ENCODE data around the gene CDC14B. TPM values are rescaled to one million over a fixed set of nuclear protein-coding genes. Genes with fewer than 3 reads are reported as not detected.
A peak's percentile ranks its signal among the peaks of the same experiment; 100 is the strongest.

Gene CDC14B
- total RNA-seq, 1 experiment from 2014 or later: 5.2 TPM

DNA sequence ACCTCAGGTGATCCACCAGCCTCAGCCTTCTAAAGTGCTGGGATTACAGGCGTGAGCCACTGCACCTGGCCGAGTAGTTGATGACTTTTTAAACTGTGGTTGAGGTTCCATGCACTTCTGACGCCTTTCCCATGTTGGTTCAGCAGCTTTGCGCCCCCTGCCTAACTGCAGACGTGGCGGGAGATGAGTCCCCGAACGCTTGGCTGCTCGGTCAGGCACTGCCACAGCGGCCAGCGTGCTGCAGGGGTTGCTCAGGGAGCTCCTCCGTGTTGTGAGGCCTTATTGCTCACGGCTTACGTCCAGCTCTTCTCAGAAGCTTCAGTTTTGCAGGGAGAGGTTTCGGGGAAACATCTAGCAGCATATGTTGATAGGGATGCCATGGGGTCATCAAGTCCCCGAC is 134.4 kb downstream of the CDC14B start:
- no peaks in the 10 kb centered on the region for H3K27me3 ChIP-seq (replicated peaks; ENCODE audit: insufficient read depth, low read depth, low read length, poor library complexity)
- H3K27ac ChIP-seq (ENCODE audit: low read depth, low read length, poor library complexity, severe bottlenecking): no peak overlapping the region
- POLR2A ChIA-PET (ENCODE audit: low non-redundant PET): no interaction called here
- H3K9me3 ChIP-seq (ENCODE audit: low read depth, low read length, poor library complexity, severe bottlenecking): no peaks in the 10 kb centered on the region
- H3K4me1 ChIP-seq (ENCODE audit: insufficient read depth, low read length, poor library complexity, severe bottlenecking): peaks cover 16% of the 10 kb centered on the region
- CTCF ChIA-PET: no interaction called here
- intact Hi-C loops (cut with micrococcal nuclease; ENCODE audit: unreplicated experiment): no loop called here
- H3K36me3 ChIP-seq (ENCODE audit: insufficient read depth, low read length, poor library complexity, severe bottlenecking): peaks cover 7% of the 10 kb centered on the region
- TF ChIP-seq, protein P1, sequence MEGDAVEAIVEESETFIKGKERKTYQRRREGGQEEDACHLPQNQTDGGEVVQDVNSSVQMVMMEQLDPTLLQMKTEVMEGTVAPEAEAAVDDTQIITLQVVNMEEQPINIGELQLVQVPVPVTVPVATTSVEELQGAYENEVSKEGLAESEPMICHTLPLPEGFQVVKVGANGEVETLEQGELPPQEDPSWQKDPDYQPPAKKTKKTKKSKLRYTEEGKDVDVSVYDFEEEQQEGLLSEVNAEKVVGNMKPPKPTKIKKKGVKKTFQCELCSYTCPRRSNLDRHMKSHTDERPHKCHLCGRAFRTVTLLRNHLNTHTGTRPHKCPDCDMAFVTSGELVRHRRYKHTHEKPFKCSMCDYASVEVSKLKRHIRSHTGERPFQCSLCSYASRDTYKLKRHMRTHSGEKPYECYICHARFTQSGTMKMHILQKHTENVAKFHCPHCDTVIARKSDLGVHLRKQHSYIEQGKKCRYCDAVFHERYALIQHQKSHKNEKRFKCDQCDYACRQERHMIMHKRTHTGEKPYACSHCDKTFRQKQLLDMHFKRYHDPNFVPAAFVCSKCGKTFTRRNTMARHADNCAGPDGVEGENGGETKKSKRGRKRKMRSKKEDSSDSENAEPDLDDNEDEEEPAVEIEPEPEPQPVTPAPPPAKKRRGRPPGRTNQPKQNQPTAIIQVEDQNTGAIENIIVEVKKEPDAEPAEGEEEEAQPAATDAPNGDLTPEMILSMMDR (conservative IDR thresholded peaks at IDR 0.05; ENCODE audit: low read depth, low read length): no peak
- TF ChIP-seq EZH2 (IDR thresholded peaks at IDR 0.05; ENCODE audit: borderline replicate concordance, low read depth, low read length, poor library complexity, severe bottlenecking): no peak
- BruUV-seq (replicated peaks): no TSS peak
- DNase-seq (ENCODE audit: low spot score): no peak
- no peak overlapping the region for H3K4me3 ChIP-seq (ENCODE audit: low read depth, low read length, poor library complexity, severe bottlenecking)

DNA sequence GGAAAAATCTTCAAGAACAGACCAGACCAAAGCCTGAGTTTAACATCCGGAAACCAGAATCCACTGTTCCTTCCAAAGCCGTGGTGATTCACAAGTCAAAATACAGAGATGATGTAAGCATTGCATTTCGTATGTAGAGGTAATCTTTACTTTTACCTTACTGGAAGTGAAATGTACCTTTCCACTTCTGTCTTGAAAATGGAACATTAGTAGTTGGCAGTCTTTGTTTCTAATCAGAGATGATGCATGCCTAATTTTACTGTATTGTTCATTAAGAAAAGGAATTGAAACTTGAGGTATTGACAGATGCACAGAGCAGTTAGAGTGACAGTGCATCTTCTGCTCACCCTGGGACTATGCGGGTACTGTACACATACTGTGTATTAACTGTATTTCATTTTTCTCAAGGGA is 135.1 kb downstream of the CDC14B start:
- peak; percentile 52 for DNase-seq (ENCODE audit: low spot score)
- H3K9me3 ChIP-seq (ENCODE audit: low read depth, low read length, poor library complexity, severe bottlenecking): no peaks in the 10 kb centered on the region
- peaks cover 16% of the 10 kb centered on the region for H3K4me1 ChIP-seq (ENCODE audit: insufficient read depth, low read length, poor library complexity, severe bottlenecking)
- POLR2A ChIA-PET (ENCODE audit: low non-redundant PET): no interaction called here
- CTCF ChIA-PET: no interaction called here
- no peak overlapping the region for H3K4me3 ChIP-seq (ENCODE audit: low read depth, low read length, poor library complexity, severe bottlenecking)
- H3K27ac ChIP-seq (ENCODE audit: low read depth, low read length, poor library complexity, severe bottlenecking): peak overlapping the region; percentile 51
- intact Hi-C loops (cut with micrococcal nuclease; ENCODE audit: unreplicated experiment): no loop called here
- no peaks in the 10 kb centered on the region for H3K27me3 ChIP-seq (replicated peaks; ENCODE audit: insufficient read depth, low read depth, low read length, poor library complexity)
- TF ChIP-seq, protein P1 (conservative IDR thresholded peaks at IDR 0.05; ENCODE audit: low read depth, low read length): no peak
- no peak for TF ChIP-seq EZH2 (IDR thresholded peaks at IDR 0.05; ENCODE audit: borderline replicate concordance, low read depth, low read length, poor library complexity, severe bottlenecking)
- H3K36me3 ChIP-seq (ENCODE audit: insufficient read depth, low read length, poor library complexity, severe bottlenecking): peaks cover 7% of the 10 kb centered on the region
- BruUV-seq (replicated peaks): no TSS peak

DNA sequence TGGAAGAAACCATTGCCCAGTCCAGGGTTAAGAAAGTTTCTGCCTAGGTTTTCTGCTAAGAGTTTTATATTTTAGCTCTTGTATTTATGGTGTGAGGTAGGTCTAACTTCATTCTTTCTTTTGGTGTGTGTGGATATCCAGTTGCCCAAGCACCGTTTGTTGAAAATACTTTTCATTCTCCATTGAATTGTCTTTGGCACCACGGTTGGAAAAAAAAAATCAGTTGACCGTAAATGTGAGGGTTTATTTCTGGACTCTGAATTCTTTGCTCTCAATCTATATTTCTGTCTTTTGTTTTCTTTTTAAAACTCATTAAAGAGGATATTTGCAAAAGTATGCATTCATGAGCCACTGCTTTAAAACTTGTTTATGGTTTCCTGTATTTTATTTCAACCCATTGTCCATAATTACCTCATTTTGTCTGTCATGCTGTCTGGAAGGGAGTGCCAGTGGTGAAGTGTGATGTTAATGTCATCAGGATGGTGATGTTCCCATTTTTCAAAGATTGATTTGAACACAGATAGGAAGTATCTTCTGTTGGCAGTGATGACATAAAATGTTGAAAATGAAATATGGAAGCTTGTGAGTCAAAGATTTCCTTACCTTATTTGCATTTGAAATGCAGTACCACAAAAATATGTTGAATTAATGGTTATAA is 135.8 kb downstream of the CDC14B start:
- no TSS peak for BruUV-seq (replicated peaks)
- TF ChIP-seq, protein P1 (conservative IDR thresholded peaks at IDR 0.05; ENCODE audit: low read depth, low read length): no peak
- no peak for TF ChIP-seq EZH2 (IDR thresholded peaks at IDR 0.05; ENCODE audit: borderline replicate concordance, low read depth, low read length, poor library complexity, severe bottlenecking)

More for the DNA sequence above, 135.8 kb downstream of the CDC14B start:
- intact Hi-C loops (cut with micrococcal nuclease; ENCODE audit: unreplicated experiment): no loop called here
- peaks cover 20% of the 10 kb centered on the region for H3K4me1 ChIP-seq (ENCODE audit: insufficient read depth, low read length, poor library complexity, severe bottlenecking)
- ChIA-PET CTCF (no interaction called here), POLR2A (ENCODE audit: low non-redundant PET) (no interaction called here)
- H3K4me3 ChIP-seq (ENCODE audit: low read depth, low read length, poor library complexity, severe bottlenecking): no peak overlapping the region
- peak overlapping the region; percentile 51 for H3K27ac ChIP-seq (ENCODE audit: low read depth, low read length, poor library complexity, severe bottlenecking)
- DNase-seq (ENCODE audit: low spot score): peak; percentile 82
- peaks cover 7% of the 10 kb centered on the region for H3K36me3 ChIP-seq (ENCODE audit: insufficient read depth, low read length, poor library complexity, severe bottlenecking)
- no peaks in the 10 kb centered on the region for H3K9me3 ChIP-seq (ENCODE audit: low read depth, low read length, poor library complexity, severe bottlenecking)
- H3K27me3 ChIP-seq (replicated peaks; ENCODE audit: insufficient read depth, low read depth, low read length, poor library complexity): no peaks in the 10 kb centered on the region

Measured in A673 (cell line).